Ishikawa (cell line): ENCODE data around the gene VSNL1.

ENCODE experiments used
- CREB1 ChIP-seq: IDR thresholded peaks from 2 replicates; pipeline ENCODE4 v1.6.1; 2012; ENCODE audit warnings: low read depth
- EGR1 ChIP-seq: IDR thresholded peaks from 2 replicates; pipeline ENCODE4 v1.6.1; 2012
- EP300 ChIP-seq: IDR thresholded peaks from 2 replicates; pipeline ENCODE4 v1.6.1; 2012; ENCODE audit warnings: borderline replicate concordance
- FOXM1 ChIP-seq: IDR thresholded peaks from 2 replicates; pipeline ENCODE4 v1.6.1; 2012; ENCODE audit warnings: low read depth, borderline replicate concordance
- MAX ChIP-seq: IDR thresholded peaks from 2 replicates; pipeline ENCODE4 v1.6.1; 2012
- REST ChIP-seq: IDR thresholded peaks from 2 replicates; pipeline ENCODE4 v1.6.1; 2012; ENCODE audit warnings: low read depth, mild to moderate bottlenecking
- TAF1 ChIP-seq: IDR thresholded peaks from 2 replicates; pipeline ENCODE4 v1.6.1; 2012; ENCODE audit warnings: low read depth, mild to moderate bottlenecking
- ZBTB7A ChIP-seq: IDR thresholded peaks from 2 replicates; pipeline ENCODE4 v1.6.1; 2012; ENCODE audit warnings: low read depth

GRCh38 chr2:17518212-17519154 is 22.0 kb upstream of the VSNL1 start, which contains the start of gene RAD51AP2:
- TF ChIP-seq FOXM1 = no peak
- no peak for TF ChIP-seq CREB1
- no peak for TF ChIP-seq TAF1
- no peak for TF ChIP-seq EP300
- TF ChIP-seq MAX = peak; percentile 59; the same call in 1 of the 2 replicates
- no peak for TF ChIP-seq REST
- peak; percentile 39; the same call in 1 of the 2 replicates for TF ChIP-seq EGR1
- TF ChIP-seq ZBTB7A = no peak
